Spleen (tissue), 7 donors: Measurements from ENCODE around the gene TLR6.

Experiments used
- CTCF ChIP-seq, 11 experiments: fragments of 200-600 bp in 7 of 11; fragments of 450-650 bp in 4 of 11; sonication (generic) in 4 of 11; IDR thresholded peaks in 8 of 11; conservative IDR thresholded peaks in 3 of 11; 1 replicate in 7 of 11; 2 replicates in 4 of 11; pipeline versions ENCODE4 v1.4.0 to v1.8.0; 2016 to 2021; ENCODE audit warnings: antibody characterized with exemption in 11 of 11, inconsistent platforms in 4 of 11, mild to moderate bottlenecking in 1 of 11
- POLR2A ChIP-seq, 3 donors: fragments of 450-650 bp; IDR thresholded peaks; one replicate each; pipeline ENCODE4 v1.5.1; 2017; ENCODE audit warnings: antibody characterized with exemption in 3 of 3, mild to moderate bottlenecking in 1 of 3
- POLR2AphosphoS5 ChIP-seq, 3 donors: sonication (generic); formaldehyde crosslinking; IDR thresholded peaks; one replicate each; pipeline ENCODE4 v1.5.1; 2017; ENCODE audit warnings: antibody characterized with exemption in 3 of 3
- donor health status: DM: no; HTN: no; CAD: no; lungs with moderate emphysema.
- donor health status: DM: no; HTN: no; CAD: no.
- donor health status: DM: no; HTN: no; CAD: no.

GRCh38 chr4:38842994-38843393, 13.6 kb downstream of the TLR6 start:
- TF ChIP-seq CTCF (IDR thresholded peaks at IDR 0.05 in 8 of 11, conservative IDR thresholded peaks at IDR 0.05 in 3 of 11) (no peak), POLR2A (IDR thresholded peaks at IDR 0.05) (no peak), POLR2AphosphoS5 (IDR thresholded peaks at IDR 0.05) (no peak)
